Measurements from ENCODE around the gene DAP. TPM values are rescaled to one million over a fixed set of nuclear protein-coding genes. Genes with fewer than 3 reads are reported as not detected.
"Not testable (repeated sequence)": the region's sequence is repeated elsewhere in the genome, so short reads cannot be mapped to it uniquely, and the experiment has no call there.

Gene DAP
- total RNA-seq, 2 experiments from 2014 or later, result 42.5 to 45.3 TPM

DNA sequence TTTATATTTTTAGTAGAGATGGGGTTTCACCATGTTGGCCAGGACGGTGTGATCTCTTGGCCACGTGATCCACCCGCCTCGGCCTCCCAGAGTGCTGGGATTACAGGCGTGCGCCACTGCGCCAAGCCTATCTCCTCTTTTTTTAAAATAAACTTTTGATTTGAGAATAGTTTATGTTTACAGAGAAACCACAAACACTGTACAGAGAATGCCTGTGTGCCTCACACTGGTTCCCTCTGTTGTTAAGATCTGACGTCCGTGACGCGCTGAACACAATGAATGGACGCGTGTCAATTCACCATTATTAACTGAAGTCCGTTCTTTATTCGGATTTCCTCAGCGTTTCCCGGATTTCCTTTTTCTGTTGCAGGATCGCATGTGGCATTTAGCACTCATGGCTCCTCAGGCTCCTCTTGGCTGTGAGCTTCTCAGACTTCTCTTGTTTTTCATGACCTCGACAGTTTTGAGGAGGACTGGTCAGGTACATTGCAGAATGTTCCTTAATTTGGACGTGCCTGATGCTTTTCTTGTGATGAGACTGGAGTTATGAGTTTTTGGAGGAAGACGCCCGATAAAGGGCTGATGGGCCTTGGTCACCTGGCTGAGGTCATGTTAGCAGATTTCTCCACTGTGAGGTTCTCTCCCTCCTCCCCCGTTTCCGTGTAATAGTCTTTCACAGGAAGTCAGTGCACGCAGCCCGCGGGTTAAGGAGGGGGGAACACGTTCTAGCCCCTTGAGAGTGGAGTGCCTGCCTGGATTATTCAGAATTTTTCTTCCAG lies 127.6 kb downstream of the DAP start:
- TF ChIP-seq, protein P1, sequence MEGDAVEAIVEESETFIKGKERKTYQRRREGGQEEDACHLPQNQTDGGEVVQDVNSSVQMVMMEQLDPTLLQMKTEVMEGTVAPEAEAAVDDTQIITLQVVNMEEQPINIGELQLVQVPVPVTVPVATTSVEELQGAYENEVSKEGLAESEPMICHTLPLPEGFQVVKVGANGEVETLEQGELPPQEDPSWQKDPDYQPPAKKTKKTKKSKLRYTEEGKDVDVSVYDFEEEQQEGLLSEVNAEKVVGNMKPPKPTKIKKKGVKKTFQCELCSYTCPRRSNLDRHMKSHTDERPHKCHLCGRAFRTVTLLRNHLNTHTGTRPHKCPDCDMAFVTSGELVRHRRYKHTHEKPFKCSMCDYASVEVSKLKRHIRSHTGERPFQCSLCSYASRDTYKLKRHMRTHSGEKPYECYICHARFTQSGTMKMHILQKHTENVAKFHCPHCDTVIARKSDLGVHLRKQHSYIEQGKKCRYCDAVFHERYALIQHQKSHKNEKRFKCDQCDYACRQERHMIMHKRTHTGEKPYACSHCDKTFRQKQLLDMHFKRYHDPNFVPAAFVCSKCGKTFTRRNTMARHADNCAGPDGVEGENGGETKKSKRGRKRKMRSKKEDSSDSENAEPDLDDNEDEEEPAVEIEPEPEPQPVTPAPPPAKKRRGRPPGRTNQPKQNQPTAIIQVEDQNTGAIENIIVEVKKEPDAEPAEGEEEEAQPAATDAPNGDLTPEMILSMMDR (IDR thresholded peaks at IDR 0.05), result no peak
- Mint-ChIP-seq H3K4me1 (ENCODE audit: low read depth) (peaks cover 73% of the 10 kb centered on the region), H3K9me3 (peaks cover 7% of the 10 kb centered on the region), H3K4me3 (peak overlapping the region; percentile 40), H3K36me3 (ENCODE audit: low read depth) (peaks cover 21% of the 10 kb centered on the region), H3K27ac (peak overlapping the region; percentile 100), H3K27me3 (peaks cover 6% of the 10 kb centered on the region)
- ChIA-PET POLR2A (interaction anchor here (0.6 to 1.3 kb wide), 3 partner anchors 126 to 280 kb away, joined by 3 read pairs; partner anchors contain the start of gene MARCHF6), CTCF (interaction anchor here (0.9 to 3.0 kb wide), 4 partner anchors 16 to 181 kb away, joined by 3 to 12 read pairs (median 4); no protein-coding TSS in a partner anchor)
- intact Hi-C loops (cut with micrococcal nuclease), result loop anchor here (10.0 kb wide), 1 partner anchor 131 kb away; the partner anchor contains the start of gene DAP
- peak; percentile 84 for DNase-seq
- ATAC-seq, result peak; percentile 50

DNA sequence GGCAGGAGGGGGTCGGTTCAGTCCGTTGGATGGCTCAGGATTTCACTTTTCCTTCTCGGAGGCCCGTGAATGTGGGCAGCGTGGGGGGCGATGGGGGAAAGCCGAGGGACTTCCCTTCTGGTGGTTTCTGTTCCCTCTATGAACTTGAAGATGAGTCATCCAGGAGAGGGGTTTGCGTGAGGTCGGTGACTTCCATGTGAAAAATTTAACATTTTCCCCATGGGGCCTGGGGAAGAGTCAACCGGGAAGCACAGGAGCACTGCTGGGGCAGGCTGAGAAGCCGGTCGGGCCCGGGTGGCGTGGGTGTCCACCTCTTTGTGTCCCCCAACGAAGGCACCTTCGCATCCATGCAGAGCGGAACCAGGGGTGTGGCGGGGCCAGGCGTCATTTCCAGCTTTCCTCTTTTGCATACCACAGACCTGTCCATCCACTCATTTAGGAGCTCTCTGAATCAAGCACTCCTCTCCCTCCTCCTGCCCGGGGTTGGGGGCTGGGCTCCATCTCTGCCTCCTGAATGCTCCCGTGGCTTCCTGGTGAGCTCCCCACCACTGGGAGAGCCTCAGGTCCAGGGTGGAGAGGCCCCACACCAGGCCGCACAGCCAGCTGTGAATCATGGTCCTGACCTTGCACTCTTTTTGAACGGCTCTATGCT lies 128.8 kb downstream of the DAP start:
- peaks cover 81% of the 10 kb centered on the region for H3K4me1 Mint-ChIP-seq (ENCODE audit: low read depth)
- peak overlapping the region; percentile 34 for H3K4me3 Mint-ChIP-seq
- peak overlapping the region; percentile 88 for H3K27ac Mint-ChIP-seq
- peaks cover 4% of the 10 kb centered on the region for H3K9me3 Mint-ChIP-seq
- H3K27me3 Mint-ChIP-seq, result peaks cover 6% of the 10 kb centered on the region
- TF ChIP-seq, protein P1 (IDR thresholded peaks at IDR 0.05), result no peak
- peaks cover 14% of the 10 kb centered on the region for H3K36me3 Mint-ChIP-seq (ENCODE audit: low read depth)
- POLR2A ChIA-PET, result interaction anchor here (0.8 kb wide), 1 partner anchor 62 kb away, joined by 3 read pairs; no protein-coding TSS in a partner anchor
- ATAC-seq, result peak; percentile 5
- CTCF ChIA-PET, result interaction anchor here (0.7 to 3.0 kb wide), 3 partner anchors 57 to 179 kb away, joined by 3 to 12 read pairs (median 3); no protein-coding TSS in a partner anchor
- DNase-seq, result peak; percentile 73
- intact Hi-C loops (cut with micrococcal nuclease), result loop anchor here (10.0 kb wide), 1 partner anchor 133 kb away; the partner anchor contains the start of gene DAP

DNA sequence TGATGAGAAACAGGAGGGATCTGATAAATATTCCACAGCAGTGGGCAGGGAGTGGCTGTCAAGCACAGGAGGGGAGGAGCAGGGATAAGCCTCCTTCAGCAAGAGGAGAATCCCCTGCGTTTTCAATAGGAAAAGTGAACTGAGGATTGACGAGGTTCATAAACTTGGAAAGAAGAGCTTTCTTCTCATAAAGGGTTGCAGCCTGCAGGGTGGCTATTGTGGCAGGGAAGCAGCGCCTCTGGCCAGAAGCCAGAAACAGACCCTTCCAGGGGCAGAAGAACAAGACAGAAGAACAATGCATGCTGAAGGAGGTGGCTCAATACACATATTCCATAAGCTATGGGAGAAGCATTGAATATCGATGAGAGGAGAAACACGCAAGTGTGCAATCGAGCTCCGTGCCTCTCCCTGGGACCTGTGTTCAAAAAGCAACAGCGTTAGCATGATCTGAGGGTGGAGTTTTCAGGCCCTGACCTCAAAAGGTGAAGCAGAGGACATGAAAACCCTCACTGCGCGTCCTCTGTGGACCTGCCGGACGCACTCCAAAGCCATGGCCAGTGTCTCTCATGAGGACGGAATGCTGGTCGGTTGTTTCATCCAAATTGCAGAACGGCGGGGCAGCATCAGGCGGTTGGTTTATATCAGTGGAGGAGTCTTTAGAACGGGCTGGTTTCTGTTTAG lies 129.6 kb downstream of the DAP start:
- intact Hi-C loops (cut with micrococcal nuclease), result loop anchor here (10.0 kb wide), 1 partner anchor 133 kb away; the partner anchor contains the start of gene DAP
- peaks cover 80% of the 10 kb centered on the region for H3K4me1 Mint-ChIP-seq (ENCODE audit: low read depth)
- H3K4me3 Mint-ChIP-seq, result peak overlapping the region; percentile 34
- peaks cover 4% of the 10 kb centered on the region for H3K9me3 Mint-ChIP-seq
- TF ChIP-seq, protein P1 (IDR thresholded peaks at IDR 0.05), result no peak
- ATAC-seq, result no peak
- H3K27me3 Mint-ChIP-seq, result peaks cover 6% of the 10 kb centered on the region
- DNase-seq, result peak; percentile 20
- peaks cover 14% of the 10 kb centered on the region for H3K36me3 Mint-ChIP-seq (ENCODE audit: low read depth)
- ChIA-PET CTCF (interaction anchor here (0.7 kb wide), 1 partner anchor 179 kb away, joined by 3 read pairs; no protein-coding TSS in a partner anchor), POLR2A (interaction anchor here (0.6 to 0.8 kb wide), 2 partner anchors 13 to 62 kb away, joined by 3 read pairs; no protein-coding TSS in a partner anchor)
- peak overlapping the region; percentile 88 for H3K27ac Mint-ChIP-seq

DNA sequence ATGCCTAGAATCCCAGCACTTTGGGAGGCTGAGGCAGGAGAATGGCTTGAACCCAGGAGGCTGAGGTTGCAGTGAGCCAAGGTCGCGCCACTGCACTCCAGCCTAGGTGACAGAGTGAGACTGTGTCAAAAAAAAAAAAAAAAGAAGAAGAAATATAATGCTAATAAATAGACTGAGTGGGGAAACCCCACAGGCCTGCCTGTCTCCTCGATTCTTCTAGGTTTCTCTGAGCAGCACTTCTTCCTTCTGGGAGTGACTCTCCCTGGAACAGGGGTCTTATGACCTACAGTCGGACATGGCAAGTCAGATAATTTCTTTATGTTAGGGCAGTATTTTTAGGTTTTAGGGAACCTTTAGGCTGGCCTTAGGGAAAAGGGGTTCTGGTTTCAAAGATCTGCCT lies 130.3 kb downstream of the DAP start:
- Mint-ChIP-seq H3K4me1 (ENCODE audit: low read depth) (peaks cover 76% of the 10 kb centered on the region), H3K36me3 (ENCODE audit: low read depth) (peaks cover 14% of the 10 kb centered on the region), H3K27ac (peak overlapping the region; percentile 88)
- DNase-seq, ATAC-seq, H3K9me3 Mint-ChIP-seq, H3K27me3 Mint-ChIP-seq, POLR2A ChIA-PET, H3K4me3 Mint-ChIP-seq: not testable (repeated sequence)
- intact Hi-C loops (cut with micrococcal nuclease), result loop anchor here (10.0 kb wide), 1 partner anchor 134 kb away; the partner anchor contains the start of gene DAP
- CTCF ChIA-PET, result interaction anchor here (5.0 kb wide), 1 partner anchor 177 kb away, joined by 89 read pairs; no protein-coding TSS in a partner anchor

DNA sequence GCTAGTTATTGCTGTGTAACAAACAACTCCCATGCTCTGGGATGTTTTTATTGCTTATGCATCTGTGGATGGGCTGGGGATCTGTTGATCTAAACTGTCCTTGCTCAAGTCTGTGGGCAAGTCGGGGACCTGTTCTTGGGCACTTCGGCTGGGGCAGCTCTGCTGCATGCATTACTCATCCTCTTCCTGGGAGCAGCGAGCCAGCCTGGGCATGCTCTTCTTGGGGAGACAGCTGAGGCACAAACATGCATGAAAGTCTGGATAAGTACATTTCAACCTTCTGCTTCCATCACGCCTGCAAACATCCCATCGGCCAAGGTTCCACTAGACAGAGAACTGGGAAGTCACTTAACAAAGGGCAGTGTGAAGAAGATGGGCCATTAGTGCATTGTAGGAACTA lies 130.9 kb downstream of the DAP start:
- CTCF ChIA-PET, result interaction anchor here (1.1 to 5.0 kb wide), 5 partner anchors 64 to 187 kb away, joined by 4 to 89 read pairs (median 10); no protein-coding TSS in a partner anchor
- Mint-ChIP-seq H3K4me3 (no peak overlapping the region), H3K9me3 (peaks cover 4% of the 10 kb centered on the region), H3K36me3 (ENCODE audit: low read depth) (peaks cover 16% of the 10 kb centered on the region), H3K27me3 (peaks cover 6% of the 10 kb centered on the region), H3K27ac (no peak overlapping the region), H3K4me1 (ENCODE audit: low read depth) (peaks cover 70% of the 10 kb centered on the region)
- TF ChIP-seq, protein P1 (IDR thresholded peaks at IDR 0.05), result no peak
- no peak for DNase-seq
- no peak for ATAC-seq
- POLR2A ChIA-PET, result interaction anchor here (0.8 kb wide), 1 partner anchor 100 kb away, joined by 3 read pairs; no protein-coding TSS in a partner anchor
- intact Hi-C loops (cut with micrococcal nuclease), result loop anchor here (10.0 kb wide), 1 partner anchor 135 kb away; the partner anchor contains the start of gene DAP
